SK-N-MC (cell line): ENCODE measurements around the gene CXCR3.

Experiments
- EZH2 ChIP-seq: fragments of 200-600 bp; sonication (generic); IDR thresholded peaks from one replicate; pipeline ENCODE4 v1.6.1; 2017; ENCODE audit warnings: antibody characterized with exemption
- FOXP2 ChIP-seq: optimal IDR thresholded peaks from 2 replicates; pipeline ENCODE3; 2011; ENCODE audit warnings: mild to moderate bottlenecking, moderate library complexity; ENCODE audit not compliant: insufficient read depth; ENCODE audit errors: extremely low read length, control extremely low read depth
- POLR2AphosphoS5 ChIP-seq: IDR thresholded peaks from 2 replicates; pipeline ENCODE4 v1.6.1; 2012; ENCODE audit warnings: mild to moderate bottlenecking, low read depth, low read length, borderline replicate concordance

DNA sequence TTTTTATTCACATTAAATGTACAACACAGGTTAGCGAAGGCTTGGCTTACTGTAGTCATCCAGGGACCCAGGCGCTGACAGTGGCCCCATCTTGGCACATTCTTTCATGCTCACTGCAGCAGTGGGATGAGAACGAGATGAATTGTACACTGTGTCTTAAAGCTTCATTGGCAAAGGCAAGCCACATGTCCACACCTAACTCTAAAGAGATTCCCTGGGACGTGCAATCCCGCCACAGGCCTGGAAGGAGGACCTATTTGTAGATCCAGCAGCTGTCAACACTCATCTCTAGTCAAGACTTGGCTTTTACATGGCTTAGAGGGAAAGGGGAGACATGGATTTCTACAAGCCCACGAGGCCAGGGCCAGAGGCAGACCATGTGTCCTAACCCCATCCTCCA is 16.1 kb upstream of the CXCR3 start:
- TF ChIP-seq EZH2: no peak
- TF ChIP-seq FOXP2: no peak
- no peak for TF ChIP-seq POLR2AphosphoS5
